GM06990 (cell line): Measurements from ENCODE around the gene NAV3.

Experiments used
- DNase-seq: peaks from one replicate; pipeline ENCODE4 v3.0.0-alpha.2; 2011; ENCODE audit not compliant: insufficient read length; ENCODE audit errors: extremely low read depth
- H3K27me3 ChIP-seq: replicated peaks from 2 replicates; pipeline ENCODE4 v1.6.0; 2011; ENCODE audit warnings: low read length; ENCODE audit not compliant: control insufficient read depth, insufficient read depth
- H3K36me3 ChIP-seq: 2 replicates; pipeline ENCODE4 v1.5.1; 2011; ENCODE audit warnings: low read length; ENCODE audit not compliant: control insufficient read depth, insufficient read depth
- H3K4me3 ChIP-seq: replicated peaks from 2 replicates; pipeline ENCODE4 v1.5.1; 2011; ENCODE audit warnings: low read depth, mild to moderate bottlenecking, control low read depth, low read length
- CTCF ChIP-seq: IDR thresholded peaks from 2 replicates; pipeline ENCODE4 v1.5.1; 2011; ENCODE audit warnings: low read length, control low read depth, mild to moderate bottlenecking, inconsistent platforms; ENCODE audit not compliant: insufficient read depth, poor library complexity, severe bottlenecking

Gene NAV3

GRCh38 chr12:78085542-78086182 lies 255.0 kb downstream of the NAV3 start:
- Histone ChIP-seq H3K36me3 (no peaks in the 10 kb centered on the region), H3K27me3 (no peaks in the 10 kb centered on the region), H3K4me3 (no peak overlapping the region)
- no peak for TF ChIP-seq CTCF
- DNase-seq = no peak

DNA sequence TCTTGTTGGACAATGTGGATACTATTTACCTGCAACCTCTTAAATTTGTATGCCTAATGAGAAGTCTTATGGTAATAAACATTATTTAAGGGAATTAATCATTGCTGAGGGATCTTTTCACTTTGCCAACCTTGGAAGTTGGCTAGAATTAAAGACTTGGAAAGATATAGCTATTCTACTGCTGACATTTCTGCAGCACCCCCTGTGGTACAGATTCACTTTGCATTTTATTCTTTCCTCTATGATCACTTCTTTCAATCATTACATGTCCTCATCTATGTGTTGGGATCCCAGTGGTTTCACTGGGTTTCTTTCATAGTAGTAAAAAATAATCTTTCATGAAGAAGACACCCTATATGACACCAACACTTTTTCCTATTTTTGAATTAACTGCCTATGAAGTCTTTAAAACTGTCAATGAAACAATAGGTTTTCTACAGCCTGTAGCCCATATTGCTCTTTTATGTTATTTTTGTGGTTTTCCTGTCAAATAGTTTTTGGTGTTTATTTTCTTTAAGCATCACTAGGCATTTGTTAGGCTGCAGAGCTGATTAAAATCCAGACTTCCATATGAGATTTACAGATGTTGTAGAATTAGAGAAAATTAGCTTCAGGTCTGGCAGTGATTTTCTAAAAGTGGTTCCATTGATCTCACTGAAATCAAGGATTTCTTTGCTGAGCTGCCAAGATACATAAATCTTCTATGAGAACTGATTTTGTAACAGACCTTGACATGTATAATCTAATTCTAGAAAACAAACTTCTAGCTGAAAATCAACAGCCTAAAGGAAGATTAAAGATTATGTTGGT lies 256.1 kb downstream of the NAV3 start:
- no peak overlapping the region for H3K4me3 ChIP-seq
- H3K27me3 ChIP-seq = no peaks in the 10 kb centered on the region
- no peak for DNase-seq
- TF ChIP-seq CTCF = no peak
- no peaks in the 10 kb centered on the region for H3K36me3 ChIP-seq

GRCh38 chr12:78087363-78087675 lies 256.6 kb downstream of the NAV3 start:
- H3K27me3 ChIP-seq = no peaks in the 10 kb centered on the region
- H3K4me3 ChIP-seq = no peak overlapping the region
- DNase-seq = no peak
- no peak for TF ChIP-seq CTCF
- H3K36me3 ChIP-seq = no peaks in the 10 kb centered on the region

- TF ChIP-seq CTCF = no peak
- Histone ChIP-seq H3K36me3 (no peaks in the 10 kb centered on the region), H3K27me3 (no peaks in the 10 kb centered on the region), H3K4me3 (peak overlapping the region; percentile 22; the same call in 1 of the 2 replicates)
- DNase-seq = no peak
These were observed 257.7 kb downstream of the NAV3 start for GRCh38 chr12:78088391-78088832.

GRCh38 chr12:78090266-78090665 lies 259.6 kb downstream of the NAV3 start:
- DNase-seq = no peak
- Histone ChIP-seq H3K4me3 (no peak overlapping the region), H3K36me3 (no peaks in the 10 kb centered on the region), H3K27me3 (no peaks in the 10 kb centered on the region)
- TF ChIP-seq CTCF = no peak

DNA sequence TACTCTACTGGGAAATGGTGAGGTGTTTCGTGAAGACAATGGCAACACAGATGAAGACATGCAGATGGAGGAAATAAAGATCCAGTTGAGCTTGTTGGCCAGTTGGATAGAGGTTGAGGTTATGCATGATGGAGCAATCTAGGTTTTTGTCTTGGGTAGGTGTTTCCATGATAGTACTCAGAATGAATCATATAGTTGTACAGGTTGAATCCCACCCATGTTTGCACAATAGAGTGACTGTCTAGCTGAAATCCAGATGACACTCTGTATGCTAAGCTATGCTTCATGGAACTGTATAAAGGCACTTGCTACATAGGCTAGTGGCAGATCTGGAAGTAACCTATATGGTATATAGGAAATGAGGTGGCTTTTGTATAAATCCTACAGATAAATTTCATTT lies 264.9 kb downstream of the NAV3 start:
- no peaks in the 10 kb centered on the region for H3K27me3 ChIP-seq
- no peak for DNase-seq
- no peak overlapping the region for H3K4me3 ChIP-seq
- no peaks in the 10 kb centered on the region for H3K36me3 ChIP-seq
- no peak for TF ChIP-seq CTCF
